ENCODE data around the gene ATG2B. TPM values are rescaled to one million over a fixed set of nuclear protein-coding genes. Genes with fewer than 3 reads are reported as not detected.

ATG2B gene
- total RNA-seq, 1 donor = 16.2 TPM

DNA sequence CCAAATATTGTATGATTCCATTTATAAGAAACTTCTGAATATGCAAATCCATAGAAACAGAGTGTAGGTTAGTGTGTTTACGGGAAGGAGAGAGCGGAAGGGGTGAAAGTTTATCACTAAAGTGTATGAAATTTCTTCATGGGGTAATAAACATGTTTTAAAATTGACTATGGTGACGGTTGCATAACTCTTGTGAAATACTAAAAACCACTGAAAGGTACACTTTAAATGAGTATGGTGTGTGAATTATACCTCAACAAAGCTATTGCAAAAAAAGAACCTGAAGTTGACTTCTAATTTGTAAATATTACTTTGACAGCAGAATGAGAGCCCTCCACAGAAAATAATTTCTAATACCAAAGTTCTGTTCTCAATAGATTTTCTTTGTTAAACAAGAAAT is 47.1 kb downstream of the ATG2B start:
- DNase-seq (ENCODE audit: low read depth in 2 of 3, low spot score in 2 of 3) = no peak

DNA sequence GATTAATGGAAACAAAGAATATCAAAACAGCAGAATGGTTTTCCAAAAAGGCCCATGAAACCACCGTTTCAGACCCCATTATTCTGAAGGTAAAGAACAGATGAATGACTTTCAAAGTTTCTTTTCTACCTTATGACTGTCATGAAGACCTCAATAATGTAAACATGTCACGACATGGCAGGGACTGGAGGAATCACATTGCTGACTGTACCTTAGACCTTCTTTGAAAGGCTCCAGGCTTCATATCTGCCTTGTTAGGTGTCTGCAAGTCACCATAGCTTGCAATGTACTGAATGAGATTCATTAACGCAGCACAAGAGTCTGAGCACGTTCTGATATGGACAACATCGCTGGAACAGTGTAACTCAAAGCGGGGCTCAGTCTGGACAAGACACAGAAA is 52.2 kb downstream of the ATG2B start:
- no peak for DNase-seq (ENCODE audit: low read depth in 2 of 3, low spot score in 2 of 3)

DNA sequence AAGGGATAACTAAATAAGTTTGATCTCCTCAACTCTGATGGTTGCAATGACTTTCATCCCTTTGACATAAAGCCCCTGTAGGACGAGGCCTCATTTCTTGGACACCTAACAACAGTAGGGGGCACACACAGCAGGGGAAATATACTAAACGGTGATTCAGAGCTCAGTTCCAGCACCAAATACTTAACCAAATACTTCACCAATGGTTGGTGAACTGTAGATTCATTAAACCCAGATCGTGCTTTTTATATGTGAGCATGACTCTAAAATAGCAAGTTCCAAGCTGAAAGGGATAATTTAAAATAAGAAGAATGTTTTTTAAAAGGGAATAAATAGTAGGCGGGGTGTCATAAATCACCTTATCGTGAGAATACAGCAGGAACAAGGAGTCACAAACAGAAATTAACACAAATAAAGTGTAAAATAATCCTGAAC is 53.2 kb downstream of the ATG2B start:
- peak in 1 of 3 donors; percentile 6 for DNase-seq (ENCODE audit: low read depth in 2 of 3, low spot score in 2 of 3)

GRCh38 chr14:96309133-96309895 is 53.8 kb downstream of the ATG2B start:
- no peak for DNase-seq (ENCODE audit: low read depth in 2 of 3, low spot score in 2 of 3)

- no peak for DNase-seq (ENCODE audit: low read depth in 2 of 3, low spot score in 2 of 3)
Observed at GRCh38 chr14:96307434-96307833, 55.7 kb downstream of the ATG2B start.

DNA sequence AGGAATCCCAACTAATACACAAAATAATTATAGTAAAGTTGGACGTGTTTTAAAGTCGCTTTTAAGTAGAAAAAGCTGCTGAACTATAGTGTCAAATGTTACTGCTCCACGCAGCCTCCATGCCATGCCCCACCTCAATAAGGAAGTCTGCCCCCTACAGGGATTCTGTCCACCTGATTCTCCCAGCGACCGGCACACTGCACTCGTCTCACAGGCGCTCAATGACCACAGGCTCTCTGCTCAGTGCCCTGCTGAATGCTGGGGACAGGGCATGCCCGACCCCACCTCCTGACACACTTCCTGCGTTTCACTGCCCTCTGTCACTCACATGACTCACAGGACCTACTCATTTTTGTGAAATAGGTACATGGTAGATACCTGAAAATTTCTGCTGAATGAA is 58.2 kb downstream of the ATG2B start:
- DNase-seq (ENCODE audit: low read depth in 2 of 3, low spot score in 2 of 3) = no peak

- no peak for DNase-seq (ENCODE audit: low read depth in 2 of 3, low spot score in 2 of 3)
Observed at GRCh38 chr14:96303981-96304380, 59.2 kb downstream of the ATG2B start.

- DNase-seq (ENCODE audit: low read depth in 2 of 3, low spot score in 2 of 3) = no peak
Observed at GRCh38 chr14:96299441-96299840, 63.7 kb downstream of the ATG2B start.

GRCh38 chr14:96297997-96298515 is 65.1 kb downstream of the ATG2B start:
- no peak for DNase-seq (ENCODE audit: low read depth in 2 of 3, low spot score in 2 of 3)

DNA sequence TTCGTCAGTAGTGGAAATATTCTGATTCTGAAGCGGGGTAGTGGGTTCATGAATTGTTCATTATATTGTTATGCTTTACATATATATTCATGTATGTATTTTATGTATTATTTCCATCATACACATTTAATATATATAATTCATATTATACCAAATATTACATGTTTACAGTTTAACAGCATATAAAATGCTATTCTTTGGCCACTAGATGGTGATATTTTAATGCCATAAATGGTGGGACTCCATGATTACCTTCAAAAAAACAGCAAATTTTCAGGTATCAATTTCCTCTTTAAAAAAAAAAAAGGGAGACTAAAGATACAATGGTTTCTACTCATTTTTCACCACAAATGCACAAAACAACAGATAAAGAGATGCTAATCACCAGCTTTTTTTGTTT is 66.1 kb downstream of the ATG2B start:
- peak in 1 of 3 donors; percentile 55 for DNase-seq (ENCODE audit: low read depth in 2 of 3, low spot score in 2 of 3)

- no peak for DNase-seq (ENCODE audit: low read depth in 2 of 3, low spot score in 2 of 3)
Observed at GRCh38 chr14:96294246-96294645, 68.9 kb downstream of the ATG2B start.

GRCh38 chr14:96287856-96288255 is 75.3 kb downstream of the ATG2B start:
- no peak for DNase-seq (ENCODE audit: low read depth in 2 of 3, low spot score in 2 of 3)

GRCh38 chr14:96286251-96286650 is 76.9 kb downstream of the ATG2B start:
- no peak for DNase-seq (ENCODE audit: low read depth in 2 of 3, low spot score in 2 of 3)

DNA sequence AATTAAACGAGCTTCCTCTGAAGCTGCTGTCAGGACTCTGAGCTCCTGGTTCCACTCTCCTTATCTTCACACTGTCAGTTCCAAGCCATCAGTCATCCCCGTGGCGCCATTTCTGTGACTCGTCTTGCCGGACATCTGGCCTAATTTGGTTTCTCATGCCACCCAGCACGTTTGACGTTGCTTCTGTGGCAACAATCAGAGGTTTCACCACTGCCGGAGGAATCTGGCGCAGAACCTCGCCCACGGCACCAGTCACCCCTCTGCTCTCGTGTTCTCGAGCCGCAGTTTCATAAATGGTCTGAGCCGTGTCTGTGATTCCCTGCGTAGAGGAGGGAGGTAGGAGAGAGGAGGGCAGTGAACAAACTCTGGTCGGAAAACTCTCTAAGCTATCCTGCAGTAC is 77.5 kb downstream of the ATG2B start:
- DNase-seq (ENCODE audit: low read depth in 2 of 3, low spot score in 2 of 3) = no peak

DNA sequence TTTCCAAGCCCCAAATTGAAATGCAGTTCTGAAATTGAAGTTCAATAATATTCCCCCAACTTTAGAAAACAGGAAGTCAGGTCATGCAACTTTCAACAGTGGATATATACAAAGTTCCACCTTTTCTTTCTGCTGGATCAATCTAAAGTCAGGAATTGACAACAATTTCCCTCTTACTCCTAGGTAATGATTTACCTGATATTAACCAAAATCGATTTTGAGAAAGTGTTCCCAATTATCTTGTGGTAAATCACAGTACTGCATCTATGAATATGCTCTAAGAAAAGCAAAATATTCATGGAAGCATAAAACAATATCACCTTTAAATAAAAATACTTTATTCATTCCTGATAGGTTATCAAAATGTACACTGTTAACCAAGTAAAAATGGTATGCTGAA is 78.7 kb downstream of the ATG2B start:
- DNase-seq (ENCODE audit: low read depth in 2 of 3, low spot score in 2 of 3) = no peak

GRCh38 chr14:96284008-96284407 is 79.1 kb downstream of the ATG2B start:
- DNase-seq (ENCODE audit: low read depth in 2 of 3, low spot score in 2 of 3) = no peak

- DNase-seq (ENCODE audit: low read depth in 2 of 3, low spot score in 2 of 3) = no peak
Observed at GRCh38 chr14:96281486-96281885, 81.7 kb downstream of the ATG2B start.

GRCh38 chr14:96280104-96280503 is 83.0 kb downstream of the ATG2B start:
- DNase-seq (ENCODE audit: low read depth in 2 of 3, low spot score in 2 of 3) = no peak

- DNase-seq (ENCODE audit: low read depth in 2 of 3, low spot score in 2 of 3) = no peak
Observed at GRCh38 chr14:96279564-96279963, 83.6 kb downstream of the ATG2B start.

GRCh38 chr14:96277890-96278289 is 85.3 kb downstream of the ATG2B start:
- DNase-seq (ENCODE audit: low read depth in 2 of 3, low spot score in 2 of 3) = no peak

- DNase-seq (ENCODE audit: low read depth in 2 of 3, low spot score in 2 of 3) = peak; percentile 44 to 66 (median 48)
Observed at GRCh38 chr14:96275177-96276112, 87.7 kb downstream of the ATG2B start.

DNA sequence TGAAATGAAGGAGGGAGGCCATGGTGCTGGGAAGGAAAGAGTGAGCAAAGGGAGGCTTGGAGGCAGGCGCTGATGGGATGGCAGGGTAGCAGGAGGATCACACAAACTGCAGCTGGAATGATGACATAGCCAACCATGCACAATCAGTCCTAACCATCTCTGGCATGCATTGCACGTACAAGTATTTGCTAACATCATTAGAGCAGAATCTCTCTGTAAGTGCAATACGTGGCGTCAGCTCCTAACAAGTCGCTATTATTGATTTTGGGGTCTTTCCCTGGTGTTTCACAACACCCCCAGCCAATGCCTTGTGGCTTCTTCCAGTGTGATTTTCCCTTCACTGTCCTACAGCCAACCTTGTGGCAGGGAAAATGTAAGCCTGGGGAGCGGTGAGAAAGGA is 88.6 kb downstream of the ATG2B start:
- DNase-seq (ENCODE audit: low read depth in 2 of 3, low spot score in 2 of 3) = no peak

Data from hematopoietic multipotent progenitor cell (in vitro differentiated cells).